Measurements from ENCODE around the gene SFTPA1. TPM values are rescaled to one million over a fixed set of nuclear protein-coding genes. Genes with fewer than 3 reads are reported as not detected.
"Not testable (repeated sequence)": the region's sequence is repeated elsewhere in the genome, so short reads cannot be mapped to it uniquely, and the experiment has no call there.

Gene SFTPA1
- total RNA-seq, 1 donor from 2014 or later = not detected

DNA sequence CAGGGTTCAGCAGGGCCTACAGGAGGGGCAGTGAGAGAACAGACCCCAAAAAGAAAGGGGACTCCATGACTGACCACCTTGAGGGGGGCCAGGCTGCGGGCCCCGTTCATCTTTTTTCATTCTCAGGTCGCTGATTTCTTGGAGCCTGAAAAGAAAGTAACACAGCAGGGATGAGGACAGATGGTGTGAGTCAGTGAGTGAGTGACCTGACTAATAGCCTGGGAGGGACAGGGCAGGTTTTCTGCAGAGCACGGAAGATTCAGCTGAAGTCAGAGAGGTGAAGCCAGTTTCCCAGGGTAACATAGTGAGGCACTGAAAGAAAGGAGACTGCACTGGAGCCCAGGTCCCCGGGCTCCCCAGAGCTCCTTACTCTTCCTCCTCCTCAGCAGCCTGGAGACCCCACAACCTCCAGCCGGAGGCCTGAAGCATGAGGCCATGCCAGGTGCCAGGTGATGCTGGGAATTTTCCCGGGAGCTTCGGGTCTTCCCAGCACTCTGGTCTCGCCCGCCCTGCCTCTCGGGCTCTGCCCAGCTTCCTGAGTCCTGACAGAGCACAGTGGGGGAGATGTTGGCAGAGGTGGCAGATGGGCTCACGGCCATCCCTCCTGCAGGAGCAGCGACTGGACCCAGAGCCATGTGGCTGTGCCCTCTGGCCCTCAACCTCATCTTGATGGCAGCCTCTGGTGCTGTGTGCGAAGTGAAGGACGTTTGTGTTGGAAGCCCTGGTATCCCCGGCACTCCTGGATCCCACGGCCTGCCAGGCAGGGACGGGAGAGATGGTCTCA lies 646 bp downstream of the SFTPA1 start:
- DNase-seq = not testable (repeated sequence)

DNA sequence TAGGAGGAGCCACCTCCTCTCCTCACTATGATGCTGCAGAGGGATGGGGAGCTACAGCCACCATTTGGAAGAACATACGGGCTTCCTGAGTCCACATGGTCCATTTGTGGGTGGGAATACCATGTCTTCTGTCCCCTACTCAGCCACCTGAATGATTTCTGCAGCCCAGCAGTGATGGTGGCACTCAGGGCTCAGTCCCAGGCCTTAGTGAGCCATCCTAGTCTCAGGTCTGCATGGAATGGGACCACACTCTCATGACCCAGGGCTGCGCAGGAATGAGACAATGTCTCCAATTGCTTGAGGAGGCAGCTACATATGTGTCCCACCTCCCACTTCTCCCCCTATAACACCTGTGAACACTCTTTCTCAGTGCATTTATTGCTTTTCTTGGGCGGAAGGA lies 4.8 kb downstream of the SFTPA1 start:
- DNase-seq = no peak

DNA sequence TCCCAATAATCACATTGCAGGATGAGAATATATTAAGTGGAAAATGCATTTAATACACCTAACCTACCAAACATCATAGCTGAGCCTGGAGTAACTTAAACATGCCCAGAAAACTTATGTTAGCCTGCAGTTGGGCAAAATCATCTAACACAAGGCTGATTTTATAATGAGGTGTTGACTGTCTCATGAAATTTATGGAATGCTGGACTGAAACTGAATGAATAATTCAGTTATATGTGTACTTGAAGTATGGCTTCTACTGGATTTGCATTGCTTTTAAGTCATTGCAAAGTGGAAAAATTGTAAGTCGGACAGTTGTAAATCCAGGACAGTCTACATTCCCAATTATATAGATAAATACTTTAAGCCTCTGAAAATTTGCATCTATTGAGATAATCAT lies 5.4 kb downstream of the SFTPA1 start:
- DNase-seq = no peak

DNA sequence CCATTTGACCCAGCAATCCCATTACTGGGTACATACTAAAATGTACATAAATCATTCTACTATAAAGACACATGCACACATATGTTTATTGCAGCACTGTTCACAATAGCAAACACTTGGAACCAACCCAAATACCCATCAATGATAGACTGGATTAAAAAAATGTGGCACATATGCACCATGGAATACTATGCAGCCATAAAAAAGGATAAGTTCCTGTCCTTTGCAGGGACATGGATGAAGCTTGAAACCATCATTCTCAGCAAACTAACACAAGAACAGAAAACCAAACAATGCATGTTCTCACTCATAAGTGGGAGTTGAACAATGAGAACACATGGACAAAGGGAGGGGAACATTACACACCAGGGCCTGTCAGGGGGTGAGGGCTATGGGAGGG lies 12.9 kb downstream of the SFTPA1 start:
- not testable (repeated sequence) for DNase-seq

DNA sequence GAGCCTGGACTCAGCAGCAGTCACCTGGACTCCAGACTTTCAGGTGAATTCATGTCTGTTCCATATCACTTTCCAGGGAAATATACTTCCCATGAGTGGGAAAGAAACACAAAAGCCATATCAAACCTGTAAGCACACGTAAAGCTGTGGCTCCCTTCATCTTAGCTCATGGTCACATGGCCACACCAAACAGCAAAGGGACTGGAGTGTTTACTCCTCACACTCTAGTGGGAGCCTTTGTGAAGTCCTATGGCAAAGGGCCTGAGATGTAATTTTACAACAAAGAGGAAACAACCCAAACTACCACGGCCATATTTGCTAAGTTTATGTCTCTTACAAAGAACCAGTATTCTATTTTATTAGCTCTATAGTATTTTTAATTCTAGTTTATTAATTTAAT lies 16.3 kb downstream of the SFTPA1 start:
- no peak for DNase-seq

DNA sequence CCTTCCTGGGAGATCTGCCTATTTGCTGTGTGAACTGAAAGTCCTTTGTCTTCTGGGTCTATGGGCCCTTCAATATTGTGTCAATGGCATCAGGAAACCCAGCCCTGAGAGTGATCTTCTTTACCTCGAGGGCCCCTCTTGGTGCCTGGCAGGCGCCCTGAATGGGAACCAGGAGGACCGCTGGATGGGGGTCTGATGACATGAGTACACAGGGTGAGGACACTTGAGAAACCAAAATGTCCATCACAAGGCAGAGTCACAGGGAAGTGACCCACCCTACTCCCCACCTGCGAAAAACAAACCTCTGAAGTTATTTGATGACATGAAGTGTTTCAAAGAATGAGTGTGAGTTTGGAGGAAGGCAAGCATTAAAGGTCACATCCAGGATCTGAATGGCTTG lies 17.3 kb downstream of the SFTPA1 start:
- no peak for DNase-seq

DNA sequence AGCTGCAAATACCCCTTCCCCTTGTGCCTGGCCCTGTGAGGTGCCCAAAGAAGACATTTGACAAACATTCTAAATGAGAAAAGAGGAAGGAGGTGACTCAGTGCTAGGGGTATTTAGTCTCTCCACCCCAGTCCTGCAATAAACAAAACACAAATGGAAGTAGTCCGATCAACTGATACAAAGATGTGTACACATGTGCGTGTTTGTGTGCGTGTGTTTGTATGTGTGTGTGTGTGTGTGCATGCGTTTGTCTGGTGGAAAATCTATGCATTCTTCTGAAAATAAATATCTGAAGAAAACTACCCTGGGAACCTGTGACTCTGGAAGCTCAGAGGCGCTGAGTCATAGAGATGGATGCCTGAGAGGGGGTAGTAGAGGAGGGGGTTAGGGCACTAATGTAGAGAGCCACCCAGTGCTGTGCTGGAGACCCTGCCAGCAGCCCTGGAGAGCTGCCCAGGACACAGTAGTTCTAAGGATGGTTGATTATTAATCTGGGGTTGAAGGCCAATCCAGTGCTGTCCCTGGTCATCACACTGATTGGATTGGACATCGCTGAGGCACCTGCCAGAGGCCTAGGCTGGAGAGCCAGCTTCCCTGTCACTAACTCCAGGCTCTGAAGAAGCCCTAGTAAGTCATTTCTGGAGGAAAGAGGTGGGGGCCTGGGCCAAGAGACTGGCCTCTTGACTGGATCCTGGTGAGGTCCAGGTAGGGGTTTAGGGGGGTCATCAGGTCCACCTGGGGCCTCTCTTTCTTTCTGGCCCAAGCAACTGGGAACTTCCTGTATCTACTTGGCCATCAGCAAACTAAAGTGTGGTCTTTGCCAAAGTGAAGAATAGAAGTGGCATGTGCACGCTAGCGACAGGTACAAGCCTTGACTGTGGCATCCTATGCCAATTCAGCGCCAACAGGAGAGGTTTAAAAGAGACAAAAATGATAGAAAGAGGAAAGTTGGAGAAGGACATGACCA lies 18.5 kb downstream of the SFTPA1 start:
- DNase-seq = no peak

DNA sequence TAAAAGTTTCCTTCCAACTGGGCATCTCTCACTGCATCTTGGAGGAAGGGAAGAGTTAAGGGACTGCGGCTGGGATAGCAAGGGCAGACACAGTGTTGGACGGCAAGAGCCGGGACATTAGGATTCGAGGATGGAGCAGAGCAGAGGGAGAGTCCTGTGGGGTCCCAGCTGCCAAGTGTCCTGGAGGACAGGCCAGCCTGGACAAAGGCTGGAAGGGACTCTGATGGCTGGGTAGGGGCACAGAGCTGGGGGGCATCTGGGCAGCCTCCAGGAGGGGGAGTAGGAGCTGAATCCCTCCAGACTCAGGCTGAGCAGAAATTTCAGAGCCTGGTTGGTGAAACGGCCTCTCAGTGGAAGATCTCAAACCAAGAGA lies 19.2 kb downstream of the SFTPA1 start:
- DNase-seq = no peak

DNA sequence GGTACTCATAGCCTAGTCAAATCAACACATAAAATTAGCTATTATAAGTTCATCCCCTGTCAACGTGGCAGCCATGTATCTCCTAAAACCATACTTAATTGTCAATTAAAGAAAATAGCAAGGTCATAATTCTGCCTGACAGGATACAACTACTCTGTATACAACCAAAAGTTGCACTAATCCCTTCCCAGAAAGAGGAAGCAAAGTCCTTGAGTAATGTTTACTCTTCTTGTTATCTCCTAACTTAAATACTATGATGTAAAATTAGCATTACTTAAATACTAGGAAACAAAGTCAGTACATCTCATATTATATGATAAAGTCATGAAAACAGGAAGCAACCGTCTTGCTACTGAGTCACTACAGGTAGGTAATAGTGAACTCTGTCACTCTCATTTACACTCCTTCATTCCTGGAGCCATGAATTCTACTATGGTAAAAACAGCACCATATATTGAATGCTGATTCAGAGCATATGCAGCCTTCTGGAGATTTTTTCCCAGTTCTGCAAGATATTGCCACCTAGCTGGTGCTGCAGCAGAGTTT lies 26.0 kb downstream of the SFTPA1 start:
- not testable (repeated sequence) for DNase-seq

DNA sequence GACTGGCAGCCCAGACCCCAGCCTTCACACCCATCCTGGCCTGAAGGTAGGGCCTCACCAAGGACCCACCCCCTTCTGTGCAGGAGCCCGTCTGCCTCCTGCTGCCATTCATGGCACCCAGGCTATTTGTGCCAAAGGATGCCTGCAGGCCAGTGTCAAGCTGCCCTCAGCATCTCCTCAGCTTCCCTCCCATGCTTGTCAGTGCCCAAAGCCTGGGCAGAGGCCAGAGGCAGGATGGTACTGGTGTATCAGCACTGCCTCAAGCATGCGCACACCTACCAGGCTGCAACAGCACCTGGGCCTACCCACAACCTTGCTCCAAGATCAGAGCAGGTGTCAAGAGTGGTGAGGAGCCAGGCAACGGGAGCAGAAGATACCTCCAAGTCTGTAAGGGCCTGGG lies 27.6 kb downstream of the SFTPA1 start:
- no peak for DNase-seq

DNA sequence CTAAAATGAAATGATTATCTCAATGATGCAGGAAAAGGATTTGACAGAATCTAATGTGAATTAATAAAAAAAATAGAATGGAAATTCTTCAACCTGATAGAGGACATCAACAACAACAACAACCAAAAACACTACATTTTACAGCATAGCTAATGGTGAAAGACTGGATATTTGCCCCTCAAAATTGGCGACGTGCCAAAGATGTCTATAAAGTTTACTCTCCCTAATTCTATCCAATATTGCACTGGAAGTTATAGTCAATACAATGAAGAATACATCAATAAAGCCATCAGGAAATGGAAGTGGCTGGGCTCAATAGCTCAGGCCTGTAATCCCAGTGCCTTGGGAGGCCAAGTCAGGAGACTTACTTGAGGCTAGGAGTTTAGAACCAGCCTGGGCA lies 42.0 kb downstream of the SFTPA1 start:
- not testable (repeated sequence) for DNase-seq

DNA sequence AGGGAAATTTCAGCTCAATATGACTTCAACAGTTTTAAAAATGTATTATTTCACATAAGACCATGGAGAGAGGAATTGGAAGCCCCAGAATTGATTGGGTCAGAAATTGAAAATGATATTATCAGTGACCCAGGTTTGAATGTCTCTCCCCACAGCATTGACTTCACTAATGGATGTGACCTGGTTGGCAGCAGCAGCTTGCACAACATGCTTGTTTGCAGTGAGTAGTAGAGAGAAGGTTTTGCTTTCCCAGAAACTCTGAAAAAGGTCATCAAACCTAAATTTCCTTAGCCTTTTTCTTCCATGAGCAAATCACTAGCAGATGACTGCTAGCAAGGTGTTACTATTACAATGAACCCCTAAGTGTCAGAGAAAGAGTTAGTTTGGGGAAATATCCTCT lies 52.5 kb downstream of the SFTPA1 start:
- not testable (repeated sequence) for DNase-seq

DNA sequence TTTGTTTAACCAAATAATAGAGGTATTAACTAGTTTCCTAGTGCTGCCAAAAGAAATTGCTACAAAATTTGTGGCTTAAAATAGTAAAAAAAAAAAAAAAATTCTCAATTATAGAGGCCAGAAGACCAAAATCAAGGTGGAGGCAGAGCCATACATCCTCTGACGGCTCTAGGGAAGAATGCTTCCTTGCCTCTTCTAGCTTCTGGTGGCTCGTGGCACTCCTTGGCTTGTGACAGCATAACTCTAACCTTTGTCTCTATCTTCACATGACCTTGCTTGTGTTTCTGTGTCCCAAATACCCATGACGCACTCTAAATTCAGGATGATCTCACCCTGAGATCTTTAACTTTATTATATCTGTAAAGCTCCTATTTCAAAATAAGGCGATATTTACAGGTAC lies 53.9 kb downstream of the SFTPA1 start:
- not testable (repeated sequence) for DNase-seq

Other genes starting within 250 kb of the SFTPA1 start
- 13.5 TPM for gene ZCCHC24, start 165.3 kb upstream of the SFTPA1 start, total RNA-seq
- gene EIF5AL1, start 98.4 kb upstream of the SFTPA1 start, total RNA-seq = 0.30 TPM
- not detected for gene SFTPA2, start 50.5 kb upstream of the SFTPA1 start, total RNA-seq
- gene NUTM2B, start 92.3 kb downstream of the SFTPA1 start, total RNA-seq = 0.30 TPM
- 0.20 TPM for gene NUTM2E, start 215.8 kb downstream of the SFTPA1 start, total RNA-seq

Measured in skin of body (tissue), 2 donors.